ENCODE data around the gene ZSCAN10. TPM values are rescaled to one million over a fixed set of nuclear protein-coding genes. Genes with fewer than 3 reads are reported as not detected.

The ZSCAN10 gene
- total and polyA plus RNA-seq, 9 of the 15 experiments (the other 6 are each of a cell fraction or from before 2014, with no cell fraction given): 0.22 TPM; not detected in 8

- TF ChIP-seq ZNF830 (CRISPR knock-in tag; IDR thresholded peaks at IDR 0.05): no peak
- no peak for TF ChIP-seq E2F8 (IDR thresholded peaks at IDR 0.05; ENCODE audit: low read depth, partially characterized antibody)
- no peak for TF ChIP-seq RCOR1 (IDR thresholded peaks at IDR 0.05; ENCODE audit: borderline replicate concordance in 1 of 2, low read depth in 2 of 2, low read length in 2 of 2)
- no peak for TF ChIP-seq ZNF12 (CRISPR knock-in tag; IDR thresholded peaks at IDR 0.05)
- TF ChIP-seq ADNP (tag; IDR thresholded peaks at IDR 0.05): no peak
- TF ChIP-seq, protein P1, sequence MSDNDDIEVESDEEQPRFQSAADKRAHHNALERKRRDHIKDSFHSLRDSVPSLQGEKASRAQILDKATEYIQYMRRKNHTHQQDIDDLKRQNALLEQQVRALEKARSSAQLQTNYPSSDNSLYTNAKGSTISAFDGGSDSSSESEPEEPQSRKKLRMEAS (CRISPR knock-in tag; IDR thresholded peaks at IDR 0.05): peak; percentile 40; the same call in 1 of the 2 replicates
- peak; percentile 78 for TF ChIP-seq L3MBTL2 (IDR thresholded peaks at IDR 0.05)
- no peak for TF ChIP-seq PTBP1 (IDR thresholded peaks at IDR 0.05; ENCODE audit: low read depth, low read length)
- TF ChIP-seq SPI1 (IDR thresholded peaks at IDR 0.05; ENCODE audit: borderline replicate concordance, low read depth, low read length): peak; percentile 68
- TF ChIP-seq PHF8 (IDR thresholded peaks at IDR 0.05; ENCODE audit: borderline replicate concordance, low read length): peak; percentile 47; the same call in 1 of the 2 replicates
- peak; percentile 42 to 91 (median 85) for TF ChIP-seq YY1 (IDR thresholded peaks at IDR 0.05; ENCODE audit: borderline replicate concordance in 1 of 3, control insufficient read depth in 1 of 3, extremely low read depth in 1 of 3, insufficient read depth in 3 of 3, insufficient read length in 1 of 3, insufficient replicate concordance in 2 of 3, low read depth in 1 of 3, low read length in 2 of 3)
- no peak for TF ChIP-seq ZNF143 (CRISPR knock-in tag; IDR thresholded peaks at IDR 0.05)
- TF ChIP-seq CXXC5 (CRISPR knock-in tag; IDR thresholded peaks at IDR 0.05): no peak; the same call in 1 of the 2 replicates
- no peak for TF ChIP-seq MTA1 (IDR thresholded peaks at IDR 0.05; ENCODE audit: borderline replicate concordance)
- peak in 1 of 2 experiments; percentile 16; a peak in 1 of 4 replicates for TF ChIP-seq NRF1 (conservative IDR thresholded peaks at IDR 0.05 in 1 of 2, IDR thresholded peaks at IDR 0.05 in 1 of 2)
- no peak for TF ChIP-seq ZNF274 (IDR thresholded peaks at IDR 0.05; ENCODE audit: borderline replicate concordance, low read depth, low read length)
- no peak for TF ChIP-seq POLR3A (IDR thresholded peaks at IDR 0.05; ENCODE audit: borderline replicate concordance, extremely low read depth, insufficient read depth, insufficient read length)
- no peak for TF ChIP-seq ZNF23 (CRISPR knock-in tag; IDR thresholded peaks at IDR 0.05)
- no peak for TF ChIP-seq ZNF124 (CRISPR knock-in tag; IDR thresholded peaks at IDR 0.05)
- peak; percentile 55; the same call in 1 of the 2 replicates for TF ChIP-seq RBFOX2 (IDR thresholded peaks at IDR 0.05; ENCODE audit: low read depth, low read length)
- TF ChIP-seq MCM2 (IDR thresholded peaks at IDR 0.05; ENCODE audit: low read depth): no peak
These were observed 822 bp upstream of the ZSCAN10 start (continued) for GRCh38 chr16:3099732-3100499.
